ENCODE measurements around the gene GUCY2F. TPM values are rescaled to one million over a fixed set of nuclear protein-coding genes. Genes with fewer than 3 reads are reported as not detected.

GUCY2F gene
- total RNA-seq, 2 experiments from 2014 or later: not detected

DNA sequence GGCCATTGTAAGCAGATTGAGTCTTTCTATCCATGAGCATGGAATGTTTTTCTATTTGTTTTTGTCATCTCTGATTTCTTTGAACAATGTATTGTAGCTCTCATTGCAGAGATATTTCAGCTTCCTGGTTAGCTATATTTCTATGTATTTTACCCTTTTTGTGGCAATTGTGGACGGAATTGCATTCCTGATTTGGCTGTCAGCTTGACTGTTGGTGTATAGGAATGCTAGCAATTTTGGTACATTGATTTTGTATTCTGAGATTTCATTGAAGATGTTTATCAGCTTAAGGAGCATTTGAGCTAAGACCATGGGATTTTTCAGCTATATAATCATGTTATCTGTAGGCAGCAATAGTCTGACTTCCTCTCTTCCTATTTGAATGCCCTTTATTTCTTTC is 154.6 kb downstream of the GUCY2F start:
- peaks cover 2% of the 10 kb centered on the region for H3K9me3 Mint-ChIP-seq (ENCODE audit: low read depth)
- POLR2A ChIA-PET: no interaction called here
- H3K27ac Mint-ChIP-seq: no peak overlapping the region
- intact Hi-C loops (cut with DNase I, micrococcal nuclease): no loop called here
- H3K27me3 Mint-ChIP-seq: no peaks in the 10 kb centered on the region
- DNase-seq (no peak), ATAC-seq (no peak)
- no peaks in the 10 kb centered on the region for H3K36me3 Mint-ChIP-seq (ENCODE audit: low read depth)
- CTCF ChIA-PET: no interaction called here
- H3K4me1 Mint-ChIP-seq: no peaks in the 10 kb centered on the region
- H3K4me3 Mint-ChIP-seq: no peak overlapping the region

Other genes with a start within 250 kb of the GUCY2F start
- gene NXT2, start 54.8 kb upstream of the GUCY2F start, total RNA-seq: 10 to 100 TPM; 10.9 to 11.6 TPM
- under 1 TPM; 0.21 to 0.35 TPM for gene KCNE5, start 143.1 kb upstream of the GUCY2F start, total RNA-seq

All from activated CD4-positive, alpha-beta T cell treated with anti-CD3 and anti-CD28 coated beads for 36 hours (primary cell).